Ovary (tissue), 3 donors: ENCODE measurements around the gene ASIC4.

Experiments
- POLR2A ChIP-seq: fragments of 450-650 bp; IDR thresholded peaks from one replicate; pipeline ENCODE4 v1.6.1; 2017; ENCODE audit warnings: antibody characterized with exemption, mild to moderate bottlenecking, moderate library complexity
- TF ChIP-seq, protein P1 (sequence below), 3 donors: fragments of 450-650 bp in 2 of 3; fragments of 200-600 bp in 1 of 3; IDR thresholded peaks; one replicate each; pipeline versions ENCODE4 v1.5.1 to v1.8.0; 2016 to 2022; ENCODE audit warnings: antibody characterized with exemption in 3 of 3, mild to moderate bottlenecking in 1 of 3
- donor health status: DM: no; HTN: no; CAD: no.

- TF ChIP-seq, protein P1, sequence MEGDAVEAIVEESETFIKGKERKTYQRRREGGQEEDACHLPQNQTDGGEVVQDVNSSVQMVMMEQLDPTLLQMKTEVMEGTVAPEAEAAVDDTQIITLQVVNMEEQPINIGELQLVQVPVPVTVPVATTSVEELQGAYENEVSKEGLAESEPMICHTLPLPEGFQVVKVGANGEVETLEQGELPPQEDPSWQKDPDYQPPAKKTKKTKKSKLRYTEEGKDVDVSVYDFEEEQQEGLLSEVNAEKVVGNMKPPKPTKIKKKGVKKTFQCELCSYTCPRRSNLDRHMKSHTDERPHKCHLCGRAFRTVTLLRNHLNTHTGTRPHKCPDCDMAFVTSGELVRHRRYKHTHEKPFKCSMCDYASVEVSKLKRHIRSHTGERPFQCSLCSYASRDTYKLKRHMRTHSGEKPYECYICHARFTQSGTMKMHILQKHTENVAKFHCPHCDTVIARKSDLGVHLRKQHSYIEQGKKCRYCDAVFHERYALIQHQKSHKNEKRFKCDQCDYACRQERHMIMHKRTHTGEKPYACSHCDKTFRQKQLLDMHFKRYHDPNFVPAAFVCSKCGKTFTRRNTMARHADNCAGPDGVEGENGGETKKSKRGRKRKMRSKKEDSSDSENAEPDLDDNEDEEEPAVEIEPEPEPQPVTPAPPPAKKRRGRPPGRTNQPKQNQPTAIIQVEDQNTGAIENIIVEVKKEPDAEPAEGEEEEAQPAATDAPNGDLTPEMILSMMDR (IDR thresholded peaks at IDR 0.05): no peak
- TF ChIP-seq POLR2A: no peak
Observed at GRCh38 chr2:219527076-219527394, 12.8 kb downstream of the ASIC4 start.
